Ishikawa (cell line): ENCODE measurements around the gene CHRD.

ENCODE experiments used
- CEBPB ChIP-seq: IDR thresholded peaks from 2 replicates; pipeline ENCODE4 v1.6.1; 2012
- CREB1 ChIP-seq: IDR thresholded peaks from 2 replicates; pipeline ENCODE4 v1.6.1; 2012; ENCODE audit warnings: low read depth
- EGR1 ChIP-seq: IDR thresholded peaks from 2 replicates; pipeline ENCODE4 v1.6.1; 2012
- EP300 ChIP-seq: IDR thresholded peaks from 2 replicates; pipeline ENCODE4 v1.6.1; 2012; ENCODE audit warnings: borderline replicate concordance
- FOXM1 ChIP-seq: IDR thresholded peaks from 2 replicates; pipeline ENCODE4 v1.6.1; 2012; ENCODE audit warnings: low read depth, borderline replicate concordance
- NFIC ChIP-seq: IDR thresholded peaks from 2 replicates; pipeline ENCODE4 v1.6.1; 2012
- RAD21 ChIP-seq: IDR thresholded peaks from 2 replicates; pipeline ENCODE4 v1.6.1; 2012; ENCODE audit warnings: low read depth
- TAF1 ChIP-seq: IDR thresholded peaks from 2 replicates; pipeline ENCODE4 v1.6.1; 2012; ENCODE audit warnings: low read depth, mild to moderate bottlenecking
- TCF12 ChIP-seq: IDR thresholded peaks from 2 replicates; pipeline ENCODE4 v1.6.1; 2012; ENCODE audit warnings: low read depth
- TEAD4 ChIP-seq: IDR thresholded peaks from 2 replicates; pipeline ENCODE4 v1.6.1; 2012
- USF1 ChIP-seq: IDR thresholded peaks from 2 replicates; pipeline ENCODE4 v1.6.1; 2012
- YY1 ChIP-seq: IDR thresholded peaks from 2 replicates; pipeline ENCODE4 v1.6.1; 2012; ENCODE audit warnings: low read depth
- ZBTB7A ChIP-seq: IDR thresholded peaks from 2 replicates; pipeline ENCODE4 v1.6.1; 2012; ENCODE audit warnings: low read depth
- TF ChIP-seq, protein P1 (sequence below): IDR thresholded peaks from 2 replicates; pipeline ENCODE4 v1.6.1; 2012; ENCODE audit warnings: low read depth, mild to moderate bottlenecking
- TF ChIP-seq, protein P2 (sequence below): IDR thresholded peaks from 2 replicates; pipeline ENCODE4 v1.6.1; 2012

CHRD gene

DNA sequence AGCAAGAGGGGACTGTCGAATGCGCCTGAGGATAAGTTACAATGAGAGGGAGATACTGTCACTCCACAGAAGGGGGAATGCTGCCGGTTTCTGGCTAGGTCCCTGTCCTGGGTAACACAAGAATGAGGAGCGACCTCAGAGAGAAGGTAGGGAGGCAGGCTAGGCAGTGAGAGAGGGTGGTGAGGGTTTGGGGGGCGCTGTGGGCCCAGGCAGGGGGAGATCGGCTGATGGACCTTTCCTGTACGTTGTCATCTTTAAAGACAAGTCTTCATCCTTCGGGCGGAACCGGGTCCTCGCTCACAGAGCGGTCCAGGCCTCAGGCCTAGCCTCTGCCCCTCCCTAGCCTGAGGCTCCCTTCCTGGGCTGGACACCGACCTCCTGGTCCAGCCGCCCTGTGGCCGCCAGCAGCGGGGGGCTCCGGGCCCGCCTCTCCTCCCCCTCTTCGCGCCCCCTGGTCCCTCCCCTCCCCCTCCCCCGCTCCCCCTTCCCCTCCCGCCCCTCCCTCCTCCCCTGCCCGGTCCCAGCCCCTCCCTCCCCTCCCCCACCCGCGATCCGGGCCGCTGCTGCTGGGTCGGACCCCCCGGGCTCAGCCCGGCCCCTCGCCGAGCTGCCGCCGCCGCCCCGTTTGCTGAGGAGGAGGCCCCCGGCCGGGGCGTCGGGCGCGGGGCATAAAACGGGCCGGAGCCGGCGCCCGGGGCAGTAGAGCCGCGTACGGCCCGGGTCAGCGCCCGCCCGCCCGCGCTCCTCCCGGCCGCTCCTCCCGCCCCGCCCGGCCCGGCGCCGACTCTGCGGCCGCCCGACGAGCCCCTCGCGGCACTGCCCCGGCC lies at the start of gene CHRD:
Gene CHRD, plus strand, starts transcription at position 697 of the 827 bp plus-strand sequence. CDS start 265 bp downstream, outside the sequence.
- TF ChIP-seq TEAD4 (no peak), ZBTB7A (peak; percentile 0; the same call in 1 of the 2 replicates)

DNA sequence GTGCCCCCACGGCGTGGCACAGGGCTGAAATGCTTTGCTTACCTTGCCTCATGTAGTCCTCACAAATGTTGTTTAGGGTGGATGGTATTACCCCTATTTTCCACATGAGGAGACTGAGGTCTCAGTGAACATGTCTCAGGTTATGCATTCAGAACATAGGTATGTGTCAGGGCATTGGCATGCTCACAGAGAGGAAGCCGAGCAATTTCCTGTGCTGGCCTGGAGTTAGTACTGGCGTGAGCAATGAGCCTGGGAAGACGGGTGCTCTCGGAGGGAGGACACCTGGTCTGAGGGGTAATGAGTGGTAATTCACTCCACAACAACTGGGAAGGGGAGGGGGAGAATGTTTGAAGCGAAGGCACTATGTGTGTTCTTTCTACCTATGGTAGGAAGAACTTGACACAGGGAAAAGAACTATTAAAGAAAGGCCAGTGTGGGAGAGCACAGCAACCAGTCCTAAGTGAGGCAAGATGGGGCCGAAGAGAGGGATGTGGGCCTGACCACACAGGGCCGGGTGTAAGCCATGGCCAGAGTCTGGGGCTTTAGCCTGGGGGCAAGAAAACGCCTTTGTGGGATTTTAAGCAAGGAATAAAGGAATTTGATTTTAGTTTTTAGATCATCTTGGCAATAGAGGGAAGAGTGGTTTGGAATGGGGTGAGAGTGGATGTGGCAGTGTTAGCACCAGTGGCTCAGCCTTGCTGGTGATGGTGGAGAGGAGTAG lies 47.3 kb upstream of the CHRD start:
- no peak for TF ChIP-seq EGR1
- TF ChIP-seq YY1: no peak
- no peak for TF ChIP-seq ZBTB7A
- no peak for TF ChIP-seq USF1
- no peak for TF ChIP-seq NFIC
- no peak for TF ChIP-seq TAF1

GRCh38 chr3:184333190-184333589 lies 46.7 kb upstream of the CHRD start:
- TF ChIP-seq CREB1: no peak

GRCh38 chr3:184333700-184334099 lies 46.2 kb upstream of the CHRD start:
- TF ChIP-seq EGR1: no peak
- TF ChIP-seq RAD21: no peak
- no peak for TF ChIP-seq TAF1
- TF ChIP-seq, protein P1, sequence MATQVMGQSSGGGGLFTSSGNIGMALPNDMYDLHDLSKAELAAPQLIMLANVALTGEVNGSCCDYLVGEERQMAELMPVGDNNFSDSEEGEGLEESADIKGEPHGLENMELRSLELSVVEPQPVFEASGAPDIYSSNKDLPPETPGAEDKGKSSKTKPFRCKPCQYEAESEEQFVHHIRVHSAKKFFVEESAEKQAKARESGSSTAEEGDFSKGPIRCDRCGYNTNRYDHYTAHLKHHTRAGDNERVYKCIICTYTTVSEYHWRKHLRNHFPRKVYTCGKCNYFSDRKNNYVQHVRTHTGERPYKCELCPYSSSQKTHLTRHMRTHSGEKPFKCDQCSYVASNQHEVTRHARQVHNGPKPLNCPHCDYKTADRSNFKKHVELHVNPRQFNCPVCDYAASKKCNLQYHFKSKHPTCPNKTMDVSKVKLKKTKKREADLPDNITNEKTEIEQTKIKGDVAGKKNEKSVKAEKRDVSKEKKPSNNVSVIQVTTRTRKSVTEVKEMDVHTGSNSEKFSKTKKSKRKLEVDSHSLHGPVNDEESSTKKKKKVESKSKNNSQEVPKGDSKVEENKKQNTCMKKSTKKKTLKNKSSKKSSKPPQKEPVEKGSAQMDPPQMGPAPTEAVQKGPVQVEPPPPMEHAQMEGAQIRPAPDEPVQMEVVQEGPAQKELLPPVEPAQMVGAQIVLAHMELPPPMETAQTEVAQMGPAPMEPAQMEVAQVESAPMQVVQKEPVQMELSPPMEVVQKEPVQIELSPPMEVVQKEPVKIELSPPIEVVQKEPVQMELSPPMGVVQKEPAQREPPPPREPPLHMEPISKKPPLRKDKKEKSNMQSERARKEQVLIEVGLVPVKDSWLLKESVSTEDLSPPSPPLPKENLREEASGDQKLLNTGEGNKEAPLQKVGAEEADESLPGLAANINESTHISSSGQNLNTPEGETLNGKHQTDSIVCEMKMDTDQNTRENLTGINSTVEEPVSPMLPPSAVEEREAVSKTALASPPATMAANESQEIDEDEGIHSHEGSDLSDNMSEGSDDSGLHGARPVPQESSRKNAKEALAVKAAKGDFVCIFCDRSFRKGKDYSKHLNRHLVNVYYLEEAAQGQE: no peak
- no peak for TF ChIP-seq CREB1
- no peak for TF ChIP-seq USF1
- TF ChIP-seq ZBTB7A: no peak
- TF ChIP-seq FOXM1: no peak
- no peak for TF ChIP-seq NFIC
- TF ChIP-seq CEBPB: no peak
- no peak for TF ChIP-seq YY1
- TF ChIP-seq TCF12: no peak
- TF ChIP-seq TEAD4: no peak

GRCh38 chr3:184334470-184335158 lies 45.2 kb upstream of the CHRD start:
- 0 out of 2 replicates have a peak, but pooled peaks have one; percentile 4 for TF ChIP-seq EP300
- TF ChIP-seq, protein P2, sequence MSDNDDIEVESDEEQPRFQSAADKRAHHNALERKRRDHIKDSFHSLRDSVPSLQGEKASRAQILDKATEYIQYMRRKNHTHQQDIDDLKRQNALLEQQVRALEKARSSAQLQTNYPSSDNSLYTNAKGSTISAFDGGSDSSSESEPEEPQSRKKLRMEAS: no peak

DNA sequence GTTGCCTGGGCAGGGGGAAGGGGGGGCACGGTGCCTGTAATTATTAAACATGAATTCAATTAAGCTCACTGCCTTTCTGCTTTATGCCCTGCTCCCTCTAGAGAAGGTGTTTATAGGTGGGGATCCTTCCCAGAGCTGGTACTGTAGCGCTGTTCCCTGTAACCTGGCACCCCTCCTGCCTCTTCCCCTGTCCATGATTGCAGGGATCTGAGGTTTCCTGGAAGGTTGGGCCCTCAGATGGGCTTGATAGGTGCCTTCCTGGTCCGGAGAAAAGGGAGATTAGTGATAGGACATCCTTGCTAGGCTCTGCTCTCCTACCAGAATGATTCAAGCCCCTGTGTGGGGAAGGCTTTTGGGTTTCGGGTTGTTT lies 44.6 kb upstream of the CHRD start:
- TF ChIP-seq USF1 (no peak), ZBTB7A (peak; percentile 18), RAD21 (no peak)

GRCh38 chr3:184335661-184336546 lies 44.0 kb upstream of the CHRD start:
- TF ChIP-seq NFIC: no peak
- no peak for TF ChIP-seq EP300
- TF ChIP-seq RAD21: no peak
- peak; percentile 60 for TF ChIP-seq USF1
- peak; percentile 40 for TF ChIP-seq TAF1
- no peak; the same call in 1 of the 2 replicates for TF ChIP-seq CEBPB
- TF ChIP-seq, protein P1: no peak
- TF ChIP-seq, protein P2: peak; percentile 40; the same call in 1 of the 2 replicates
- 0 out of 2 replicates have a peak, but pooled peaks have one; percentile 66 for TF ChIP-seq YY1
- TF ChIP-seq TEAD4: peak; percentile 25; the same call in 1 of the 2 replicates
- TF ChIP-seq FOXM1: no peak
- TF ChIP-seq EGR1: peak; percentile 94
- peak; percentile 98 for TF ChIP-seq CREB1
- TF ChIP-seq ZBTB7A: no peak; the same call in 1 of the 2 replicates
- TF ChIP-seq TCF12: peak; percentile 60
